K562 treated with DMSO at 1 percent for 12 hours (cell line): ENCODE measurements around the gene SMARCE1. TPM values are rescaled to one million over a fixed set of nuclear protein-coding genes. Genes with fewer than 3 reads are reported as not detected.

Source experiments
- total RNA-seq: library from RNA; unstranded; fragments of 300-600 nt; gene quantifications from 2 replicates; pipeline ENCODE4 v1.2.3, GENCODE V29; 2022; ENCODE audit not compliant: insufficient read depth

The SMARCE1 gene
- total RNA-seq, result 40.3 and 83.8 TPM in 2 replicates

DNA sequence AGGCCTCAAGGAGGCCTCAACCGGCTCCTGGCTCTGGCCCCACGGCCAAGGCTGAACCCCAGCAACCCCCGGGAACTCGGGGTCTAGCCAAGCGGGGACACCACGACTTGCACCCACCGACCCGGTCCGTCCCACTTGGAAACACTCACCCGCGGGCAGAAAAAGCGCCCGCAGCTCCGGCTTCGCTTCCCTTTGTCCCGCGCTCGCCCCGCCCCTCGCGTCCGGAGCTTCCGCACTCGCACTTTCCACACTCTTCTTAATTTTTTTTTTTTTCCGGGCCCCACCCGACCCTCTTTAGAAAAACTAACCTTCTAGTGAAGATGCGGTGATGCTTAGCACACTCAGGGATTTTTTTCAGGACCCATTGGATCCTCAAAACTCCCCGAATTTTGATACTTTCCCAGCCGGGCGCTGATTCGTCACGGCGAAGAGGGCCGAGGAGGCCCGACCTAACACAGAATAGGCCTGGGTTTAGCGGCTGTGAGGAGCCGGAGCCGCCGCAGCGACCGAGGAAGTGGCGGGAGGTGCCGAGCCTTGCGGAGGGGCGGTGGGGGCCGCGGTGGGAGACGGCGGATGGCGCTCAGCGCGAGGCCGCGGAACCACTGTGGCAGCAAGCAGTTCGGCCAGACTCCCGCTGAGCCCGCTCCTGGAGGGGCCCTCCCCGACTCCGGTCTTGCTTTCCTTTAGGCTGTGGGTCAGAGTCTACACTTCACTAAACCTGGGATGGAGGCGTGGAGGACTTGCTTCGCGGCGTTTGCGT lies at the start of gene SMARCE1:
TSS of gene SMARCE1 (minus strand) at position 195 of the 760 bp plus-strand sequence. CDS start 2,016 bp downstream, outside the sequence.

DNA sequence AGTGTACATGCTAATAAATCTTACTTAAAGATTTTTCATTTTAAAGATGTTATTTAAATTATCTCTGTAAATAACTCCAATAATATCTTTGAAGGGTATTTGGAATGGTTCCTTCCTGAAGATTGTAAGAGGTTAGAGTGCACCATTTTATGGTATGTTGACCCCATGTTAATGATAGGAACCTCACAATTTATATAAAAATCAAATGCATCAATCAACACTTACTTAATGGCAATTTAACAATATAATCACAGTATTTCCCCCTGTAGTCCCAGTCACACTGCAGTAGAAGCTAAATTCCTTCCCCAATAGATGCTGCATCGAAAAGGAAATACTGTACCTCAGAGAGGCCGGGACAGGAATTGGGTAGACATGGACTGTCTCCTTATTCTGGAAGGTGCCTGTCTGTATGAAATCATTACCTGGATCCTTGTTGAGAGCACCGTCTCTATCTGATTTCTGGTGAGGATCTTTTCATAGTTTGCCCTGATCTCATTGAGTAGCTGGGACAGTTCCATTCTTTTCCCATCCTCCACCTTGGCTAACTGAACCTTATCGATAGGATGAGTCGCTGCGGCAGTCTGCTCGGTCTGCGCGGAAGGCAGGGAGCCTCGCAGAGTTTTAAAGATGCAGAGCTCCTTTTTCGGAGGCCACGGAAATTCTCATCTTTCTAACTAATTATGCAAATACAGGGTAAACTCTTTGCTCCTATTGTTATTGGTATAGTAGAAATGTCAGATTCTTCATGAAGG lies 17.1 kb upstream of the SMARCE1 start, which contains the start of gene KRT222:
TSS of gene KRT222 (minus strand) at position 596 of the 752 bp plus-strand sequence. CDS start at position 518, 78 bp downstream.

Other genes with a start within 250 kb of the SMARCE1 start
- gene TOP2A, start 229.9 kb downstream of the SMARCE1 start, total RNA-seq, result 148 and 237 TPM in 2 replicates
- gene IGFBP4, start 204.4 kb downstream of the SMARCE1 start, total RNA-seq, result 70.1 and 78.7 TPM in 2 replicates
- not detected in 2 replicates for gene TNS4, start 146.2 kb downstream of the SMARCE1 start, total RNA-seq
- 0.89 and 1.3 TPM in 2 replicates for gene CCR7, start 82.3 kb downstream of the SMARCE1 start, total RNA-seq
- not detected in 2 replicates for gene KRT222, start 17.4 kb upstream of the SMARCE1 start, total RNA-seq
- not detected in 2 replicates for gene KRT24, start 55.9 kb upstream of the SMARCE1 start, total RNA-seq
- not detected in 2 replicates for gene KRT25, start 107.5 kb upstream of the SMARCE1 start, total RNA-seq
- gene KRT26, start 124.4 kb upstream of the SMARCE1 start, total RNA-seq, result not detected in 2 replicates
- gene KRT27, start 134.7 kb upstream of the SMARCE1 start, total RNA-seq, result not detected in 2 replicates
- not detected in 2 replicates for gene KRT28, start 152.1 kb upstream of the SMARCE1 start, total RNA-seq
- gene KRT10, start 174.8 kb upstream of the SMARCE1 start, total RNA-seq, result 75.7 and 82.5 TPM in 2 replicates
- 4.0 and 9.9 TPM in 2 replicates for gene KRT12, start 219.4 kb upstream of the SMARCE1 start, total RNA-seq
- gene KRT20, start 237.4 kb upstream of the SMARCE1 start, total RNA-seq, result not detected in 2 replicates